HG03060 (cell line): ENCODE results near the gene FOXN1.
"Not testable (repeated sequence)": the region's sequence is repeated elsewhere in the genome, so short reads cannot be mapped to it uniquely, and the experiment has no call there.

ENCODE experiments used
- ATAC-seq: cut with Tn5 transposase; IDR thresholded peaks from one replicate; pipeline ENCODE4 v1.9.1; 2021; ENCODE audit warnings: low read depth, moderate number of reproducible peaks; ENCODE audit not compliant: unreplicated experiment

The FOXN1 gene

GRCh38 chr17:28570716-28571360, 64.7 kb downstream of the FOXN1 start:
- no peak for ATAC-seq

GRCh38 chr17:28571361-28572122, 65.4 kb downstream of the FOXN1 start, which contains the start of gene PIGS:
Gene PIGS (minus strand): TSS chr17:28571524. CDS start chr17:28571496, 28 bp downstream.
- ATAC-seq: no peak

- no peak for ATAC-seq
These were observed 66.3 kb downstream of the FOXN1 start for GRCh38 chr17:28572259-28573039.

GRCh38 chr17:28573040-28573380, 66.9 kb downstream of the FOXN1 start:
- no peak for ATAC-seq

GRCh38 chr17:28573521-28573920, 67.4 kb downstream of the FOXN1 start:
- ATAC-seq: no peak

GRCh38 chr17:28573966-28574480, 67.9 kb downstream of the FOXN1 start:
- no peak for ATAC-seq

- ATAC-seq: no peak
These were observed 68.4 kb downstream of the FOXN1 start for GRCh38 chr17:28574526-28574925.

GRCh38 chr17:28575126-28575795, 69.1 kb downstream of the FOXN1 start:
- no peak for ATAC-seq

GRCh38 chr17:28576016-28576415, 69.9 kb downstream of the FOXN1 start:
- not testable (repeated sequence) for ATAC-seq

- no peak for ATAC-seq
These were observed 70.8 kb downstream of the FOXN1 start, which contains the start of gene ALDOC for GRCh38 chr17:28576758-28577465. Gene ALDOC (minus strand): TSS chr17:28576895. CDS start chr17:28575532, 1,363 bp downstream.

GRCh38 chr17:28577466-28577824, 71.3 kb downstream of the FOXN1 start:
- ATAC-seq: no peak

GRCh38 chr17:28578246-28579195, 72.4 kb downstream of the FOXN1 start:
- no peak for ATAC-seq

GRCh38 chr17:28579526-28579925, 73.4 kb downstream of the FOXN1 start:
- ATAC-seq: no peak

GRCh38 chr17:28580959-28581358, 74.8 kb downstream of the FOXN1 start:
- ATAC-seq: no peak

- no peak for ATAC-seq
These were observed 76.4 kb downstream of the FOXN1 start for GRCh38 chr17:28582513-28582912.

- ATAC-seq: no peak
These were observed 78.3 kb downstream of the FOXN1 start for GRCh38 chr17:28584434-28584833.

- ATAC-seq: no peak
These were observed 79.7 kb downstream of the FOXN1 start for GRCh38 chr17:28585851-28586250.
